Fibroblast of pulmonary artery (primary cell): ENCODE results near the gene LHPP.

ENCODE experiments used
- DNase-seq: peaks from one replicate; pipeline ENCODE4 v3.0.0-alpha.2; 2010; ENCODE audit warnings: low read depth
- H3K4me3 ChIP-seq: replicated peaks from 2 replicates; pipeline ENCODE4 v1.5.1; 2011; ENCODE audit warnings: low read depth, mild to moderate bottlenecking, control low read depth, low read length, moderate library complexity
- CTCF ChIP-seq: IDR thresholded peaks from 2 replicates; pipeline ENCODE4 v1.5.1; 2011; ENCODE audit warnings: mild to moderate bottlenecking, control low read depth, low read length, inconsistent platforms; ENCODE audit errors: missing control alignments

The LHPP gene

GRCh38 chr10:124496620-124497019 lies 35.0 kb downstream of the LHPP start:
- H3K4me3 ChIP-seq, result no peak overlapping the region
- DNase-seq, result no peak
- no peak for TF ChIP-seq CTCF

- no peak overlapping the region for H3K4me3 ChIP-seq
- TF ChIP-seq CTCF, result no peak
- no peak for DNase-seq
These were observed 35.7 kb downstream of the LHPP start for GRCh38 chr10:124497196-124497881.

GRCh38 chr10:124498056-124498455 lies 36.4 kb downstream of the LHPP start:
- TF ChIP-seq CTCF, result no peak

GRCh38 chr10:124500757-124501156 lies 39.1 kb downstream of the LHPP start:
- no peak overlapping the region for H3K4me3 ChIP-seq
- no peak for TF ChIP-seq CTCF
- DNase-seq, result no peak

More at GRCh38 chr10:124498056-124498455, 36.4 kb downstream of the LHPP start:
- no peak for DNase-seq
- H3K4me3 ChIP-seq, result no peak overlapping the region

- DNase-seq, result no peak
- TF ChIP-seq CTCF, result no peak
- H3K4me3 ChIP-seq, result no peak overlapping the region
These were observed 43.1 kb downstream of the LHPP start for GRCh38 chr10:124504711-124505110.

- no peak for DNase-seq
- TF ChIP-seq CTCF, result no peak
- no peak overlapping the region for H3K4me3 ChIP-seq
These were observed 43.7 kb downstream of the LHPP start for GRCh38 chr10:124505279-124505678.

GRCh38 chr10:124508070-124508667 lies 46.5 kb downstream of the LHPP start:
- no peak overlapping the region for H3K4me3 ChIP-seq
- no peak for DNase-seq
- no peak for TF ChIP-seq CTCF
